Measurements from ENCODE around the gene ZFP57. TPM values are rescaled to one million over a fixed set of nuclear protein-coding genes. Genes with fewer than 3 reads are reported as not detected.

Gene ZFP57
- total and polyA plus RNA-seq, 4 donors: 0.01 to 2.4 (median 1.1) TPM

DNA sequence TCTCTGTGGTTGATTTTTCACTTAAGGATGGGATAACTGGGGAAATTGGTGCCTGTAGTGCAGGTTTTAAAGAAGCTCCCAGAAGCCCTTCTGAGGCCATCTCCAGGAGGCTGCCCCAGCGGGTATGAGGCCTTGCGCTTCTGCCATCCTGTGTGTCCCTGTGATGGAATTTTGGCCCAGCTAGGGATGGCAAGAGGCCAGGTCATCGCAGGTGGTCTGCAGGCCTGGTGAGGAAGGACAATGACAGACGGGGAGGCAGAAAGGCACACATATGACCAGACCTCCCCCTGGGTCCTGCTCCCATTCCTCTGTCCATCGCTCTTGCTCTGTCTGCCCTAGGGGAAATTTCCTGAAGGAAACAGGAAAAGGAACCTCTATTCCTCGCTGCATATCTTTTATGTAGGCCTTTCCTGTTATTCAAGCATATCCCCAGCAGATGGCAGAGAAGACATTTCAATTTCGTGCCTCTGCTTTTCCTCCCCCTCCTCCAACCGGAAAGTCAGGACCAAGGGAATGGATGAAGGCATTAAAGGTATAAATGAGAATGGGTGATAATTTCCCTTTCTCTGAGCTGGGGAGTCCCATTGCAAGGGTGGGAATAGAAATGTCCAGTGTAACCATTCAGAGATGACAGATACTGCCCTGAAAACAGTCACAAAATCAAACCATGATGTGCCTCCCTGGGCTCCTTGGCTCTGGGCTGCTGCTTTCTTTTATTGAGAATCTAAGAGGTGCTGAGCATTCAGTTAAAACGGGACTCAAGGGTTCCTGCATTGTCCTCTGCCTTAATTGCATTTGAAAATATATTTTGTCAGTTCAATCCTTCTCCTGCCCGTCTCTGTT lies 24.7 kb upstream of the ZFP57 start:
- no peaks in the 10 kb centered on the region for H3K9me3 ChIP-seq (ENCODE audit: control insufficient read depth in 4 of 4, insufficient read depth in 3 of 4, low read length in 3 of 4)
- ATAC-seq (ENCODE audit: insufficient read depth, low FRiP score) (peak; percentile 70), DNase-seq (peak; percentile 39 to 60 (median 47))
- H3K9ac ChIP-seq (ENCODE audit: insufficient read depth in 1 of 2, low read length in 2 of 2): no peak overlapping the region
- no peaks in the 10 kb centered on the region for H3K4me1 ChIP-seq (ENCODE audit: control insufficient read depth in 5 of 5, insufficient read depth in 5 of 5, low read length in 5 of 5)
- no peaks in the 10 kb centered on the region for H3K36me3 ChIP-seq (ENCODE audit: control insufficient read depth in 4 of 4, insufficient read depth in 4 of 4, low read length in 4 of 4)
- H3K27me3 ChIP-seq (ENCODE audit: control insufficient read depth in 3 of 3, insufficient read depth in 3 of 3, low read length in 2 of 3): peaks cover 0 to 17% (median 6%) of the 10 kb centered on the region in 3 donors
- no peak overlapping the region for H3K4me3 ChIP-seq
- TF ChIP-seq, protein P1, sequence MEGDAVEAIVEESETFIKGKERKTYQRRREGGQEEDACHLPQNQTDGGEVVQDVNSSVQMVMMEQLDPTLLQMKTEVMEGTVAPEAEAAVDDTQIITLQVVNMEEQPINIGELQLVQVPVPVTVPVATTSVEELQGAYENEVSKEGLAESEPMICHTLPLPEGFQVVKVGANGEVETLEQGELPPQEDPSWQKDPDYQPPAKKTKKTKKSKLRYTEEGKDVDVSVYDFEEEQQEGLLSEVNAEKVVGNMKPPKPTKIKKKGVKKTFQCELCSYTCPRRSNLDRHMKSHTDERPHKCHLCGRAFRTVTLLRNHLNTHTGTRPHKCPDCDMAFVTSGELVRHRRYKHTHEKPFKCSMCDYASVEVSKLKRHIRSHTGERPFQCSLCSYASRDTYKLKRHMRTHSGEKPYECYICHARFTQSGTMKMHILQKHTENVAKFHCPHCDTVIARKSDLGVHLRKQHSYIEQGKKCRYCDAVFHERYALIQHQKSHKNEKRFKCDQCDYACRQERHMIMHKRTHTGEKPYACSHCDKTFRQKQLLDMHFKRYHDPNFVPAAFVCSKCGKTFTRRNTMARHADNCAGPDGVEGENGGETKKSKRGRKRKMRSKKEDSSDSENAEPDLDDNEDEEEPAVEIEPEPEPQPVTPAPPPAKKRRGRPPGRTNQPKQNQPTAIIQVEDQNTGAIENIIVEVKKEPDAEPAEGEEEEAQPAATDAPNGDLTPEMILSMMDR (IDR thresholded peaks at IDR 0.05; ENCODE audit: control extremely low read depth, extremely low read depth): peak; percentile 62
- WGBS, 2 donors: 39% methylated on average over 10 of the region's 10 CpGs
- H3K27ac ChIP-seq (ENCODE audit: low read depth in 1 of 2, low read length in 1 of 2): no peak overlapping the region

DNA sequence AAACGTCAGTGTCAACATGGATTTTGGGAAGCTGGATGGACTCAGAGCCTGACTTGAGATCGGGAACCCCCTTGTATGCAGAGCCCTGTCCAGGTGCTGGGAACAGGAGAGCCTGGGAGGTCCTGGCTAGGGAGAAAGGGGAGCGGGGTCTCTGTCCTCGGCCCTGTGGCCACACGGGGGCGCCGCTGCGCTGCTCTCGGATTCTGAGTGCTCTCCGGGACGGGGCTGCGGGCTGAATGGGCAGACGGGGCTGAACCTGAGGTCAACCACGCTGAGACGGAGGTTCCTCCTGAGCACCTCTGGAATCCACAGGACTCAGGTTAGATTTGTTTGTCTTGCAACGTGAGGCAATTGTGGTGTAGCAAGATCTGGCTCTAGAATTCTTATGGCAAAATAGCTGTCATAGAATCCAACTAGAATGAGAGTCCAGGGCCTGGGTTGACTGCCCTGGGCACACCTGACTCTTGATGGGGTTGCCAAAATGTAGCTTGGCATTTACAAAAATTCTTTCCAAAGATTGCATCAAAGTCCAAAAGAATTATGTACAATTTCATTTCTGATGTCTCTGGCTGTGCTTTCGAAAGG lies 21.7 kb upstream of the ZFP57 start:
- Histone ChIP-seq H3K9ac (ENCODE audit: insufficient read depth in 1 of 2, low read length in 2 of 2) (no peak overlapping the region), H3K27ac (ENCODE audit: low read depth in 1 of 2, low read length in 1 of 2) (no peak overlapping the region), H3K4me3 (no peak overlapping the region), H3K9me3 (ENCODE audit: control insufficient read depth in 4 of 4, insufficient read depth in 3 of 4, low read length in 3 of 4) (no peaks in the 10 kb centered on the region), H3K27me3 (ENCODE audit: control insufficient read depth in 3 of 3, insufficient read depth in 3 of 3, low read length in 2 of 3) (peaks cover 0 to 7% (median 3%) of the 10 kb centered on the region in 3 donors), H3K4me1 (ENCODE audit: control insufficient read depth in 5 of 5, insufficient read depth in 5 of 5, low read length in 5 of 5) (no peaks in the 10 kb centered on the region), H3K36me3 (ENCODE audit: control insufficient read depth in 4 of 4, insufficient read depth in 4 of 4, low read length in 4 of 4) (no peaks in the 10 kb centered on the region)
- TF ChIP-seq, protein P1 (IDR thresholded peaks at IDR 0.05; ENCODE audit: control extremely low read depth, extremely low read depth): peak; percentile 18
- ATAC-seq (ENCODE audit: insufficient read depth, low FRiP score) (no peak), DNase-seq (peak in 2 of 3 donors; percentile 48 to 49)
- 7 to 23% methylated on average over 17 of the region's 17 CpGs for WGBS, 2 donors

DNA sequence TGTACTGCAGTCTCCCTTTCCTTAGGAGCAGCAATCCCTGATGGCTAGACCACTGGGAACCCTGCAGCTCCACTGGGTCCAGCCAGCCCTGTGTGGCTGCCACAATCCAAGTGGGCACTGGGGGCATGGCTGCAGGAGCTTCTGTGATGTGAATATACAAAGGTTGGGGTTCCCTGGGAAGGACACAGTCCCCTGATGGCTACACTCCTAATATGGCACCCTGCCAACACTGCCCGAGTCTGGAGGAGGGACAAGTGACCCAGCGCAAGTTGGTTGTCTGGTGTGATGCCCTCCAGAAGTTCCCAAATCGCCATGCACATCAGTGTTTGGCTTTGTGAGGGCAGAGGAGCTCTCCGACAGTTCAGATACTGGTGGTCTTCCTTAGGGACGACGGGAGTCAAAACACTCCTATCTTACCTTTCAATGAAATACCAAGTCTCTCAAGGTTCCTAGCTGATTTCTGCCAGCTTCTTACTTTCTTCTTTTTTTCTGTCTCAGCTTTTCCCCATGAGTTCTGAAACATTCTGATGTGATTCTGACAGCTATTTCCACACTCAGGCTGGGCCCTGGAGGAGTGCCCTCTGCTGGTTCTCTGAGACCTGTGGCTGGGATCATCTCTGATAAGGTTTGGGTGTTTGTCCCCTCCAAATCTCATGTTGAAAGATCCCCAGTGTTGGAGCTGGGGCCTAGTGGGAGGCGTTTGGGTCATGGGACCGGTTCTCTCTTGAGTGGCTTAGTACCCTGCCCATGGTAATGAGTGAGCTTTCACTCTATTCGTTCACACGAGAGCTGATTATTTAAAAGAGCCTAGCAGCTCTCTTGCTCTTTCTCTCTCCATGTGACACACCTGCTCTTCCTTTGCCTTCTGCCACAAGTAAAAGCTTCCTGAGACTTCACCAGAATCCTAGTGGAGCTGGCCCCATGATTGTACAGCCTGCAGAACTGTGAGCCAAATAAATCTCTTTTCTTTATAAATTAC lies 15.5 kb upstream of the ZFP57 start:
- TF ChIP-seq, protein P1 (IDR thresholded peaks at IDR 0.05; ENCODE audit: control extremely low read depth, extremely low read depth): no peak
- Histone ChIP-seq H3K4me3 (no peak overlapping the region), H3K4me1 (ENCODE audit: control insufficient read depth in 5 of 5, insufficient read depth in 5 of 5, low read length in 5 of 5) (no peaks in the 10 kb centered on the region), H3K9ac (ENCODE audit: insufficient read depth in 1 of 2, low read length in 2 of 2) (no peak overlapping the region), H3K9me3 (ENCODE audit: control insufficient read depth in 4 of 4, insufficient read depth in 3 of 4, low read length in 3 of 4) (no peaks in the 10 kb centered on the region), H3K27me3 (ENCODE audit: control insufficient read depth in 3 of 3, insufficient read depth in 3 of 3, low read length in 2 of 3) (peaks cover 0 to 2% (median 0%) of the 10 kb centered on the region in 3 donors), H3K27ac (ENCODE audit: low read depth in 1 of 2, low read length in 1 of 2) (no peak overlapping the region), H3K36me3 (ENCODE audit: control insufficient read depth in 4 of 4, insufficient read depth in 4 of 4, low read length in 4 of 4) (no peaks in the 10 kb centered on the region)
- no peak for ATAC-seq (ENCODE audit: insufficient read depth, low FRiP score)
- WGBS, 2 donors: 75 to 79% methylated on average over 10 of the region's 10 CpGs
- DNase-seq: no peak

Measured in lung (tissue), 12 donors.